PC-9 (cell line): ENCODE measurements around the gene DAND5.

ENCODE experiments used
- CTCF ChIP-seq: fragments of 200-600 bp; sonication (generic); conservative IDR thresholded peaks from 2 replicates; pipeline ENCODE4 v1.6.1; 2017; ENCODE audit warnings: mixed run types, antibody characterized with exemption, mild to moderate bottlenecking, moderate library complexity
- EZH2 ChIP-seq: fragments of 200-600 bp; sonication (generic); IDR thresholded peaks from 2 replicates; pipeline ENCODE4 v1.8.0; 2017; ENCODE audit warnings: antibody characterized with exemption, low read depth

- no peak for TF ChIP-seq EZH2
- no peak for TF ChIP-seq CTCF
Observed at GRCh38 chr19:12946092-12946721, 23.2 kb upstream of the DAND5 start.
